Measurements from ENCODE around the gene IRAK1.

IRAK1 gene

GRCh38 chrX:154040307-154040756 lies 20.6 kb upstream of the IRAK1 start:
- no peak for DNase-seq

- no peak for DNase-seq
These were observed 19.9 kb upstream of the IRAK1 start for GRCh38 chrX:154039577-154039976.

GRCh38 chrX:154038656-154039055 lies 19.0 kb upstream of the IRAK1 start:
- no peak for DNase-seq

GRCh38 chrX:154037754-154038153 lies 18.1 kb upstream of the IRAK1 start:
- no peak for DNase-seq

- no peak for DNase-seq
These were observed 16.8 kb upstream of the IRAK1 start for GRCh38 chrX:154036513-154036912.

- DNase-seq: no peak
These were observed 14.1 kb upstream of the IRAK1 start for GRCh38 chrX:154033848-154034247.

GRCh38 chrX:154032653-154033052 lies 13.0 kb upstream of the IRAK1 start:
- DNase-seq: no peak

- DNase-seq: no peak
These were observed 12.5 kb upstream of the IRAK1 start for GRCh38 chrX:154032160-154032559.

GRCh38 chrX:154030715-154031305 lies 11.1 kb upstream of the IRAK1 start:
- no peak for DNase-seq

- no peak for DNase-seq
These were observed 10.6 kb upstream of the IRAK1 start for GRCh38 chrX:154030266-154030665.

- no peak for DNase-seq
These were observed 9.7 kb upstream of the IRAK1 start for GRCh38 chrX:154029439-154029838.

- DNase-seq: no peak
These were observed 8.9 kb upstream of the IRAK1 start for GRCh38 chrX:154028502-154029184.

GRCh38 chrX:154027986-154028385 lies 8.3 kb upstream of the IRAK1 start:
- DNase-seq: no peak

GRCh38 chrX:154027022-154027402 lies 7.3 kb upstream of the IRAK1 start:
- DNase-seq: no peak

GRCh38 chrX:154026136-154027021 lies 6.7 kb upstream of the IRAK1 start:
- DNase-seq: no peak

GRCh38 chrX:154025230-154025629 lies 5.5 kb upstream of the IRAK1 start:
- no peak for DNase-seq

GRCh38 chrX:154024271-154024670 lies 4.6 kb upstream of the IRAK1 start:
- DNase-seq: no peak

- DNase-seq: no peak
These were observed 3.7 kb upstream of the IRAK1 start for GRCh38 chrX:154023276-154024000.

GRCh38 chrX:154022108-154022507 lies 2.4 kb upstream of the IRAK1 start:
- no peak for DNase-seq

GRCh38 chrX:154021131-154021611 lies 1.5 kb upstream of the IRAK1 start:
- DNase-seq: no peak

GRCh38 chrX:154020536-154021115 lies 924 bp upstream of the IRAK1 start:
- DNase-seq: no peak

- DNase-seq: no peak
These were observed 561 bp downstream of the IRAK1 start for GRCh38 chrX:154019061-154019621.
